Skeletal muscle satellite cell (primary cell): Measurements from ENCODE around the gene AFF4.

ENCODE experiments used
- H3K27me3 ChIP-seq: 2 replicates; pipeline ENCODE4 v1.7.0; 2013; ENCODE audit warnings: low read length; ENCODE audit not compliant: control insufficient read depth, insufficient read depth
- H3K36me3 ChIP-seq: 2 replicates; pipeline ENCODE4 v1.7.0; 2013; ENCODE audit warnings: mild to moderate bottlenecking, control low read depth, low read length; ENCODE audit not compliant: insufficient read depth
- H3K4me1 ChIP-seq: 2 replicates; pipeline ENCODE4 v1.7.0; 2013; ENCODE audit warnings: low read length; ENCODE audit not compliant: control insufficient read depth, insufficient read depth
- H3K4me2 ChIP-seq: 2 replicates; pipeline ENCODE4 v1.7.0; 2013; ENCODE audit warnings: mild to moderate bottlenecking, low read length
- H3K4me3 ChIP-seq: 2 replicates; pipeline ENCODE4 v1.7.0; 2013; ENCODE audit warnings: low read length
- H3K9ac ChIP-seq: 2 replicates; pipeline ENCODE4 v1.7.0; 2013; ENCODE audit warnings: mild to moderate bottlenecking, low read depth, low read length, moderate library complexity
- H3K9me3 ChIP-seq: replicated peaks from 2 replicates; pipeline ENCODE4 v1.7.0; 2013; ENCODE audit warnings: mild to moderate bottlenecking, control low read depth, low read length

Gene AFF4

DNA sequence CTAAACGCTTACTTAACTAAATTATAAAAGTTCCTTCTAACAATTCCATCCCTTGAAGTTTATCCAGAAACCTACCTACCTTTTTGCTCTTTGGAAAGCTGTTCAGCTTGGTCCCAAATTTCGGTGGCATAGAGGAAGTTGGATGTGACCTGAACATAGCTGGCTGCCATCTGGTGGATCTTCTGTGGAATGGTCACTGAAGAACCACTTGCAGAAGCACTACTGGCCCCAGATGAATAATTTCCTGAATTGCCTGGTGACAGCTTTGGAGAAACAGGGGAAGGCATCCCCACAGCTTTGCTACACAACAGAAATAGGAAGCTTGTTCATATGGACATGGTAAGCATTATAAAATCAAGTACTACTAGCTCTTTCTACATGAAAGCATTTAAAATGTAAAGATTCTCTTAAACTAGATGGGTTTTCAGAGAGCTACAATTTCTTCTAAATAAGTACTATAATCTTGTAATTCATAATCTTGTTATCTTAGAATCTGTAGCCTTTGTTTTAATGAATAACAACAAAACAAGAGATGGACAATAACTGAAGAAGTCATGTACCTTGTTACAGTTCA is 80.1 kb downstream of the AFF4 start:
- H3K4me1 ChIP-seq = no peaks in the 10 kb centered on the region
- H3K27me3 ChIP-seq = no peaks in the 10 kb centered on the region
- H3K4me2 ChIP-seq = no peak overlapping the region
- H3K4me3 ChIP-seq = no peak overlapping the region
- peaks cover 84% of the 10 kb centered on the region for H3K36me3 ChIP-seq
- H3K9ac ChIP-seq = no peak overlapping the region
- H3K9me3 ChIP-seq = no peaks in the 10 kb centered on the region

DNA sequence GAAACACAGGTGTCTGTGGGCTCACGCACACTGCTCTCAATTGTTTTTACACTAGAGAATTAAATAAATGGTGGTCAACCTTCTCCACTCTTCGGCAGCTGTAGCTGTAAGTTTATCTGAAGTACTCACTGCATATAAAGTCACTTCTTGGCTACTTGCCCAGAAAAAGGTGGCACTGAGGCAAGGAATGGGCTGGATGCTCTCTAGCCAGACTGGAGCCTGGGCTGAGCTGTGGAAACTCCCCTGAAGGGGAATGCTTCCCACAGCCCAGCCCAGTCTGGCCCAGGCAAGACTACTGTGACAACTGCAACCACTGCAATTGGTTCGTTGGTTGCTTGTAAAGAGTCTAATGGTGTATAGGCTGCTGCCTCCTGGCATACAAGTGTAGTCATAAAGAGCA is 85.5 kb downstream of the AFF4 start:
- no peaks in the 10 kb centered on the region for H3K27me3 ChIP-seq
- no peaks in the 10 kb centered on the region for H3K9me3 ChIP-seq
- no peak overlapping the region for H3K4me2 ChIP-seq
- H3K9ac ChIP-seq = no peak overlapping the region
- no peak overlapping the region for H3K4me3 ChIP-seq
- peaks cover 3% of the 10 kb centered on the region for H3K4me1 ChIP-seq
- peaks cover 91% of the 10 kb centered on the region for H3K36me3 ChIP-seq

DNA sequence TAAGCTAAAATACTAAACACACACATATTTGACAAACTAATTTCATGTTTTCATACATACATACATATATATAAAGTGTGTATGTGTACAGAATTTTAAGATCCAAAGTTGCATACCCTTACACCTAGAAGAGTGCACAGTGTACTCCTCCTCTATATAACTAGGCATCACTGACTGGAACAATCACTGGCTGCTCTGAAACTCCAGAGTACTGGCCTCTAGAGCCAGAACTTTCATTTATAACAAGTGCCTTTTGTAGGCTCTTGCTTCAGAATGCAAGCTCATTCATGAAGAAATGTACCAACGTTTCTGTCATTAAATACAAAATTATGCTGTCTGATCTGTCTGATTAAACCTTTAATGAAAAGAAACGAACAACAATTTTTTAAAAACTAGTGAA is 86.0 kb downstream of the AFF4 start:
- Histone ChIP-seq H3K9me3 (no peaks in the 10 kb centered on the region), H3K4me2 (no peak overlapping the region), H3K9ac (no peak overlapping the region), H3K4me3 (no peak overlapping the region), H3K36me3 (peaks cover 90% of the 10 kb centered on the region), H3K27me3 (no peaks in the 10 kb centered on the region), H3K4me1 (peaks cover 3% of the 10 kb centered on the region)

DNA sequence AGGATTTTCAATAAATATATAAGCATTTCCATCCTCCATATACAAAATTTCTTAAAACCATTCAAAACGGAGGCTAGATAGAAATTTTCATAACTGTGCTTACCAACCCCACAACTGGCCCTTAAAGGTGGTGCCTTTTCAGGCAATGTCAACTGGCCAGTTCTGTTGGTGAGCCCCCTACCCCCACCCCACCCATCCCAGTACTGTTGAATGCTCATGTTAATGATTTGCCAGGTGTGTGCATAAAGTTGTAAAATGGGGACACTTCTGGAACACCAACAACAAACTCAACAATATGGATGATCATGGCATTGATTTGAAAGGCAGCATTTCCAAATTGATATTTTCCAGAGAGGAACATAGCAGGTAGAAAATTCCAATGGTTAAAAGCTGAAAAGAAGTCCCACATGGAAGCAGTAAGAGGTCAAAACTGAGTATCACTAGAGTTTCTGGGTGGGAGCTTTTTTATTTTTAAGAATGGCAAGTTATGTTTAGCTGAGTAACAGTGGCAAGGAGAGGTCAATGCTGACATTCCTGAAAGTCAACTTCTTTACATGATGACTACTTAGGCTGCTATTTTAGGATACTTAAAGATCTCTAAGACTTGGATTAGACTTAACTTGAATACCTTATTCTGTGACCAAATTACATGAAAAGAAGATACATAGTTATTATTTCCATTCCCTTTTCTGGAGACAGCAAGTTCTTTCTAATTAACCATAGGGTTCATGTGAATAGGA is 87.2 kb downstream of the AFF4 start:
- H3K36me3 ChIP-seq = peaks cover 90% of the 10 kb centered on the region

DNA sequence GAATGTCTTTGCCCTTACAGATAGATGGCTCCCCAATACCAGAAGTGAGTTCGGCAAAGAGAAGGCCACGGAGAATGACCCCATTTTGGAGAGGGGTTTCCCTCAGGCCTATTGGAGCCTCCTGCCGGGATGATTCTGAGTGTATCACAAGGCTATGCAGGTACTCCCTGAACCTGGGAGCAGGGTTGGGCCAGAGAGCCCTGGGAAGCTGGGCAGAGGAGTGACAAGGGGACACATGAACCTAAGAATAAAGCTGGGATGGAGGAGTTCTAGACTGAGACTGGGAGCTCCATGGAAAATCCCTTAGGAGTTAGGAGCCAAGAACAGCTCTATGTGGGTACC is 89.5 kb downstream of the AFF4 start:
- Histone ChIP-seq H3K4me1 (peaks cover 3% of the 10 kb centered on the region), H3K9ac (no peak overlapping the region), H3K36me3 (peaks cover 79% of the 10 kb centered on the region), H3K4me3 (no peak overlapping the region), H3K27me3 (no peaks in the 10 kb centered on the region), H3K9me3 (no peaks in the 10 kb centered on the region), H3K4me2 (no peak overlapping the region)

More for the DNA sequence above, 87.2 kb downstream of the AFF4 start:
- peaks cover 3% of the 10 kb centered on the region for H3K4me1 ChIP-seq
- no peak overlapping the region for H3K4me3 ChIP-seq
- no peaks in the 10 kb centered on the region for H3K27me3 ChIP-seq
- H3K9me3 ChIP-seq = no peaks in the 10 kb centered on the region
- H3K9ac ChIP-seq = no peak overlapping the region
- H3K4me2 ChIP-seq = no peak overlapping the region

DNA sequence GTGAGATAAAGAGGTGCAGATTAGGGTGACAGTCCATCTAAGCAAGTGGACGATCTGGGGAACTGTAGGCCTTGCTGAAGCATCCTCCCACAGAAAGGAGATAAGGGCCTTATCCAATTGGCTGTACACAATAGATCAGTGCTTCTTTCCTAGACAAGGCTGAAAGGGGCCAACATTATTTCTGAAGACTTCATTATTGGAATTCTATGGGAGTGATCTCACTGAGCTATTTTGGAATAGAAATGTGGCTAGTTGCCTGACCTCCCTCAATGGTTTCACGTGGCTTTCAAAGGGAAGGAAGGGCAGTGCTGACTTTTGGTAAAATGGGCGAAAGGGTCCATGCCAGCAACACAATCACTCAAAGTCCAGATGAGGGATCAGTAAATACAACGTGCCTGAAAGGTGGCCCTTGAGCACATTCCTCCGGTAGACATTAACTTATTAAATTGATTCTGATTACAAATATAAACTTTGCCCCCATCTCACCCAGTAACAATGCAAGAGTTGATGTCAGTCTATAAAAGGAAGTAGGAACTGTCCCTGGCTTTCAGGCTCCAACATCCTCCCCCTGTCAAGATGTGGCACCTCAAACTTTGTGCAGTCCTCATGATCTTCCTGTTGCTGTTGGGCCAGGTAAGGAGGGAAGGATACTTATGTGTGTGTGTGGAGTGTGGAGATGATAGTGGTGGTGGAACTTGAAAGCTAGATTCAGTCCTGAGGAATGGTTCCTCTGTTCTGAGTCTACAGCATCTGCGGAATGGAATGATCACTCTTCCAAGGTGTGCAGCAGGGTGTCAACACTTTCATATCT is 90.1 kb downstream of the AFF4 start, which contains the start of gene LEAP2:
TSS of gene LEAP2 (plus strand) at position 550 of the 811 bp plus-strand sequence. CDS start at position 577, 27 bp downstream.
- peaks cover 78% of the 10 kb centered on the region for H3K36me3 ChIP-seq
- no peak within 1 kb of the TSS for H3K4me3 ChIP-seq
- no peak within 1 kb of the TSS for H3K4me2 ChIP-seq
- no peaks in the 10 kb centered on the region for H3K9me3 ChIP-seq
- no peak within 1 kb of the TSS for H3K9ac ChIP-seq
- H3K4me1 ChIP-seq = peaks cover 3% of the 10 kb centered on the region
- no peaks in the 10 kb centered on the region for H3K27me3 ChIP-seq

DNA sequence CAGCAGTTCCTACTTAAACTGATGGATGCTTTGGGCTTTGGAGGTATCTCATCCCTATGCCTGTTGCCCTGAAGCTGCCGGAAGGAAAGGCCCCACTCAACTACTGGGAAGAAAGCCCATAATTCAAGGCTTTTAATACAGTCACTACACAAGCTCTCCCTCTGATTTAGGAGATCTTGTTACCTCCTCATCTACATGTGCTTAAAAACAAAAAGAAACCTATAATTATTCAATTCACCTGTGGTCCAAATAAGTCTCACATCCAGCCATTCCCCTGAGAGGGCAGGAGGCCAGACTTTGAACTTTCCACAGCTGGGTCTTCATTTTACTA is 90.7 kb downstream of the AFF4 start:
- peaks cover 3% of the 10 kb centered on the region for H3K4me1 ChIP-seq
- no peak overlapping the region for H3K4me3 ChIP-seq
- no peak overlapping the region for H3K9ac ChIP-seq
- peaks cover 77% of the 10 kb centered on the region for H3K36me3 ChIP-seq
- H3K27me3 ChIP-seq = no peaks in the 10 kb centered on the region
- H3K9me3 ChIP-seq = no peaks in the 10 kb centered on the region
- no peak overlapping the region for H3K4me2 ChIP-seq

DNA sequence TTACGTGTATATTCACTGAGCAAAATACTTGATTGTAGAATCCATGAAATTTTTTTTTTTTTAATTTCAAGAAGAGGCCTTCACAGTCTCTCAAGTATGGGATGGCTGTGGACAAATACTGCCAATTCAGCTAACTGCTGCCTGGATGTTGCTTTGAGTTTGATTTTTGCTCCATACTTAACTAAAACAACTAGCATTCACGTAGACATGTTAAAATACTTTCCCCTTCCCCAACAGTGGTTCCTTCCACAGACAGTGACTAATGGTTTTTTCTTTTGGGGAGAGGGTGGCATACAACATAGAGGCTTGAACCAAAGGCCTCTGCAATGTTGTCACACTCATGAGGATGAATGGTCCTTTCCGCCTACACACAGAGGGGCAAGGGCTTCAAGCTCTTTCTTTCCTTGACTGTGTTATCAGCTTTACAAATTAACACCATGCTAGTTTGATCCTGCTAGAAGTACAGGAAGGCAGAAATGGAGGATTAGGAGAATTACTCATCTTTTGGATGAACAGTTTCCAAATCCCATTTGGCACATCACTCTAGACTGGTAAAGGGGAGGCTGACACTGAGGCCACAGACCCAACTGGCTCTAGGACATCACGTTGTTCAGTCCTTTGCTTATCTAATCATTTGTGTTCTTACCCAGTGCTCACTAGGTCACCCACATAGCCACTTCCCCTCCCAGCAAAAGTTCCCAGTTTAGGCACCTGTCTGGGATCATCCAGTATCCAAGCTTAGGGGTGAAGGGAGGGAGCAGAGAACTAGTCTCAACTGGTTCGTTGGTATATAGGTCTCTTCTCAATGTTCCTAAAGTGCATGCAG is 91.8 kb downstream of the AFF4 start:
- Histone ChIP-seq H3K27me3 (no peaks in the 10 kb centered on the region), H3K9ac (no peak overlapping the region), H3K4me1 (peaks cover 9% of the 10 kb centered on the region), H3K4me3 (no peak overlapping the region), H3K36me3 (peaks cover 66% of the 10 kb centered on the region), H3K9me3 (no peaks in the 10 kb centered on the region), H3K4me2 (no peak overlapping the region)

DNA sequence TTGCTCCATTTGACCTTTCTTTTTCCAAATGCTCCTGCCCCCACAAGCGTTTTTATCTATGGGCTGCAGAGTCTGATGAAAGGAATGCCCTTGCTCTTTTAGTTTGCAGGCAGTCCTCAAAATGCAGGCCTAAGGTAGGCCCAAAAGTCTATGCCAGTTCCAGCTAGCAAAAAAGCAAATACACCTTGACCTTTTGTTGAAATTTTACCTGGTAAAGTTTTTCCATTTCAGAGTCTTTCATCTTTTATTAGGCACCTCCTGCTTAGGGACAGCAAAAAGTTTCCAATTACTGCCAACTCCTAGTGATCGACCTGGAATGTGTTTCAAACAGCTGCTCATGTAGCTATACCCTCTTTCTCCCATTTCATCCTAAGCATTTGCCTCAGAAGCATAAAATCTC is 92.6 kb downstream of the AFF4 start:
- no peak overlapping the region for H3K4me3 ChIP-seq
- no peaks in the 10 kb centered on the region for H3K27me3 ChIP-seq
- peaks cover 10% of the 10 kb centered on the region for H3K4me1 ChIP-seq
- peaks cover 60% of the 10 kb centered on the region for H3K36me3 ChIP-seq
- no peaks in the 10 kb centered on the region for H3K9me3 ChIP-seq
- no peak overlapping the region for H3K9ac ChIP-seq
- H3K4me2 ChIP-seq = no peak overlapping the region

DNA sequence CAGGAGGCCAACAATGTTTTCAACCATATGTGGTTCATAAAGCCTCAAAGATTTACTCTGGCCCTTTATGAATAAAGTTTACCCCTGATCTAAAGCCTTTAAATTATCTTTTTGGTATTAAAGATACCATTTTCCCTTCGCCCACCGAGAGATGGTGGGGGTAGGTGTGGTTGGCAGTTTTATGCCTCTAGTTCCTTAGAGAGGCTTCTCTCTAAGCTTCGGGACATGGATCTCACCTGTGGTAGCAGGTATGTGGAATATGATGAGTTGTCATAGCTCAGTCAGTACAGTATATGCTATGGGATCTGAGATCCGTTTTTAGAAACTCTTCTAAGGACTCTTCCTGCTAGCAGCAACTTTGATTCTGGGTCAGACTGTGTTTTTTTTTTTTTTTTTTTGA is 94.7 kb downstream of the AFF4 start:
- Histone ChIP-seq H3K9me3 (no peaks in the 10 kb centered on the region), H3K4me2 (no peak overlapping the region), H3K9ac (no peak overlapping the region), H3K4me1 (peaks cover 14% of the 10 kb centered on the region), H3K36me3 (peaks cover 44% of the 10 kb centered on the region), H3K4me3 (no peak overlapping the region), H3K27me3 (no peaks in the 10 kb centered on the region)

DNA sequence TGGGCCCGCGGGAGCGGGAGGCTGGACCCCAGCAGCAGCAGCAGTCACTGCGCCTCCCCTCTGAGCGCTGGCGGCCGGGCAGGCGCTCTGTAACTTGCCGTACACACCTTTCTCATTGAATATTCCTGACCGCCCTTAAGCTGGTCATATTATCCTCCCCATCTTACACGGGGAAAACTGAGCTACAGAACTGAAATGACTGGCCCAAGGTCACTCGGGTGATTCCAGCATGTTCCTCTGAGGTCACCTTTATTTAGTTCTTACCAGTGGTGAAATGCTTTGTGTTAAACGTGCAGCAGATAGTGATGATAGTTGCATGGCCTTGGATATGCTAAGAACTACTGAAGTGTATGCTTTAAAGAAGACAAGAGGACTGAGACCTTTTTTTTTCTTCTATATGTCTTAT is 96.4 kb downstream of the AFF4 start:
- Histone ChIP-seq H3K4me3 (peak overlapping the region; percentile 84), H3K27me3 (peaks cover 4% of the 10 kb centered on the region), H3K9ac (peak overlapping the region; percentile 85), H3K4me2 (peak overlapping the region; percentile 86), H3K4me1 (peaks cover 14% of the 10 kb centered on the region), H3K36me3 (peaks cover 28% of the 10 kb centered on the region), H3K9me3 (no peaks in the 10 kb centered on the region)
